Neural crest cell (in vitro differentiated cells): ENCODE data around the gene ARHGAP26. TPM values are rescaled to one million over a fixed set of nuclear protein-coding genes. Genes with fewer than 3 reads are reported as not detected.

ENCODE experiments used
- DNase-seq: peaks from one replicate; pipeline ENCODE4 v3.0.0; 2021; ENCODE audit warnings: low read depth, mixed read lengths, low spot score
- H3K27ac Mint-ChIP-seq: one replicate; pipeline ENCODE4 v1.8.0; 2021; ENCODE audit warnings: mild to moderate bottlenecking, mixed read lengths; ENCODE audit not compliant: unreplicated experiment
- H3K27me3 Mint-ChIP-seq: 2 replicates; pipeline ENCODE4 v1.8.0; 2021; ENCODE audit warnings: low read depth, mild to moderate bottlenecking, mixed read lengths
- H3K36me3 Mint-ChIP-seq: 2 replicates; pipeline ENCODE4 v1.8.0; 2021; ENCODE audit warnings: low read depth, mild to moderate bottlenecking, mixed read lengths
- H3K4me1 Mint-ChIP-seq: 2 replicates; pipeline ENCODE4 v1.8.0; 2021; ENCODE audit warnings: mixed read lengths
- H3K4me3 Mint-ChIP-seq: one replicate; pipeline ENCODE4 v1.8.0; 2021; ENCODE audit warnings: mild to moderate bottlenecking, mixed read lengths
- H3K9me3 Mint-ChIP-seq: 2 replicates; pipeline ENCODE4 v1.8.0; 2021; ENCODE audit warnings: mixed read lengths
- CTCF ChIP-seq: fragments of 200-600 bp; sonication (generic); conservative IDR thresholded peaks from 2 replicates; pipeline ENCODE4 v1.5.0; 2021; ENCODE audit warnings: antibody characterized with exemption, mild to moderate bottlenecking
- total RNA-seq: library from RNA; stranded (reverse); gene quantifications from 2 replicates; pipeline ENCODE4 v1.2.1, GENCODE V29; 2021

ARHGAP26 gene
- total RNA-seq, 1 donor from 2014 or later: 5.5 TPM

- H3K27ac Mint-ChIP-seq: no peak overlapping the region
These were observed 75.3 kb downstream of the ARHGAP26 start for GRCh38 chr5:142845402-142845921.

GRCh38 chr5:142845954-142846398 lies 75.8 kb downstream of the ARHGAP26 start:
- no peaks in the 10 kb centered on the region for H3K36me3 Mint-ChIP-seq
- no peak overlapping the region for H3K27ac Mint-ChIP-seq
- no peaks in the 10 kb centered on the region for H3K27me3 Mint-ChIP-seq
- no peak for DNase-seq
- no peak for TF ChIP-seq CTCF
- H3K4me1 Mint-ChIP-seq: peaks cover 8% of the 10 kb centered on the region
- H3K9me3 Mint-ChIP-seq: no peaks in the 10 kb centered on the region
- no peak overlapping the region for H3K4me3 Mint-ChIP-seq

More at GRCh38 chr5:142845402-142845921, 75.3 kb downstream of the ARHGAP26 start:
- no peak for DNase-seq
- peaks cover 9% of the 10 kb centered on the region for H3K4me1 Mint-ChIP-seq
- no peak overlapping the region for H3K4me3 Mint-ChIP-seq
- no peaks in the 10 kb centered on the region for H3K36me3 Mint-ChIP-seq
- H3K9me3 Mint-ChIP-seq: no peaks in the 10 kb centered on the region
- no peak for TF ChIP-seq CTCF
- no peaks in the 10 kb centered on the region for H3K27me3 Mint-ChIP-seq

- Mint-ChIP-seq H3K9me3 (no peaks in the 10 kb centered on the region), H3K36me3 (no peaks in the 10 kb centered on the region), H3K4me1 (peaks cover 4% of the 10 kb centered on the region), H3K27me3 (no peaks in the 10 kb centered on the region), H3K4me3 (no peak overlapping the region), H3K27ac (no peak overlapping the region)
- no peak for TF ChIP-seq CTCF
- DNase-seq: no peak
These were observed 76.2 kb downstream of the ARHGAP26 start for GRCh38 chr5:142846406-142846805.

GRCh38 chr5:142847898-142848790 lies 78.0 kb downstream of the ARHGAP26 start:
- H3K9me3 Mint-ChIP-seq: no peaks in the 10 kb centered on the region
- no peaks in the 10 kb centered on the region for H3K4me1 Mint-ChIP-seq
- no peaks in the 10 kb centered on the region for H3K27me3 Mint-ChIP-seq
- H3K4me3 Mint-ChIP-seq: no peak overlapping the region
- H3K27ac Mint-ChIP-seq: peak overlapping the region; percentile 58
- DNase-seq: no peak
- no peaks in the 10 kb centered on the region for H3K36me3 Mint-ChIP-seq
- no peak for TF ChIP-seq CTCF

GRCh38 chr5:142849466-142849865 lies 79.3 kb downstream of the ARHGAP26 start:
- no peak for DNase-seq
- Mint-ChIP-seq H3K27me3 (no peaks in the 10 kb centered on the region), H3K4me1 (no peaks in the 10 kb centered on the region), H3K9me3 (no peaks in the 10 kb centered on the region), H3K36me3 (no peaks in the 10 kb centered on the region), H3K27ac (no peak overlapping the region), H3K4me3 (no peak overlapping the region)
- TF ChIP-seq CTCF: no peak
